Measurements from ENCODE around the gene TM6SF1.

DNA sequence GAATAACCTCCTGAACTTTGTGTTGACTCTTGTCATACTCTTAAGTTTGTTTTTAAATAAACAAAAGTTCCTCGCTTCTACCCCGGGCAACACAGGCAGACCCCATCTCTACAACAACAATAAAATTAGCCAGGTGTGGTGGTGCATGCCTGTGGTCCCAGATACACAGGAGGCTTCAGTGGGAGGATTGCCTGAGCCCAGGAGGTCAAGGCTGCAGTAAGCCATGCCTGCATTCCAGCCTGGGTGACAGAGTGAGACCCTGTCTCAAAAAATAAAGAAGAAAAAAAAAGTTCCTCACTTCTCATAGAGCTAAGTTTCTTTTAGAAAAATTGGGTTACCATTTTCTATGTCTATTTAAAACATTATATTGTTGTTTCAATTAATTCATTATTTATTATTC is 70.9 kb downstream of the TM6SF1 start:
- TF ChIP-seq, protein P1, sequence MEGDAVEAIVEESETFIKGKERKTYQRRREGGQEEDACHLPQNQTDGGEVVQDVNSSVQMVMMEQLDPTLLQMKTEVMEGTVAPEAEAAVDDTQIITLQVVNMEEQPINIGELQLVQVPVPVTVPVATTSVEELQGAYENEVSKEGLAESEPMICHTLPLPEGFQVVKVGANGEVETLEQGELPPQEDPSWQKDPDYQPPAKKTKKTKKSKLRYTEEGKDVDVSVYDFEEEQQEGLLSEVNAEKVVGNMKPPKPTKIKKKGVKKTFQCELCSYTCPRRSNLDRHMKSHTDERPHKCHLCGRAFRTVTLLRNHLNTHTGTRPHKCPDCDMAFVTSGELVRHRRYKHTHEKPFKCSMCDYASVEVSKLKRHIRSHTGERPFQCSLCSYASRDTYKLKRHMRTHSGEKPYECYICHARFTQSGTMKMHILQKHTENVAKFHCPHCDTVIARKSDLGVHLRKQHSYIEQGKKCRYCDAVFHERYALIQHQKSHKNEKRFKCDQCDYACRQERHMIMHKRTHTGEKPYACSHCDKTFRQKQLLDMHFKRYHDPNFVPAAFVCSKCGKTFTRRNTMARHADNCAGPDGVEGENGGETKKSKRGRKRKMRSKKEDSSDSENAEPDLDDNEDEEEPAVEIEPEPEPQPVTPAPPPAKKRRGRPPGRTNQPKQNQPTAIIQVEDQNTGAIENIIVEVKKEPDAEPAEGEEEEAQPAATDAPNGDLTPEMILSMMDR (IDR thresholded peaks at IDR 0.05): no peak
- no peak for TF ChIP-seq ZFX (IDR thresholded peaks at IDR 0.05; ENCODE audit: borderline replicate concordance)
